ENCODE measurements around the gene HOXB7. TPM values are rescaled to one million over a fixed set of nuclear protein-coding genes. Genes with fewer than 3 reads are reported as not detected.
A peak's percentile ranks its signal among the peaks of the same experiment; 100 is the strongest.

HOXB7 gene
- total RNA-seq, 2 donors from 2014 or later, result 1.3 to 1.6 TPM

- H3K36me3 Mint-ChIP-seq (ENCODE audit: insufficient read depth in 2 of 2), result peaks cover 0 to 2% of the 10 kb centered on the region in 2 donors
- H3K9me3 Mint-ChIP-seq, result no peaks in the 10 kb centered on the region
- H3K4me1 Mint-ChIP-seq (ENCODE audit: low read depth), result peaks cover 30% of the 10 kb centered on the region
- ATAC-seq (replicated peaks in 1 of 2) (no peak), DNase-seq (no peak)
- H3K27me3 Mint-ChIP-seq (ENCODE audit: low read depth), result peaks cover 94% of the 10 kb centered on the region
- H3K4me3 Mint-ChIP-seq, result peak overlapping the region; percentile 7 to 54
- H3K27ac Mint-ChIP-seq, result no peak overlapping the region
Measured at GRCh38 chr17:48642059-48642842, 31.4 kb upstream of the HOXB7 start.

GRCh38 chr17:48641541-48642058 is 30.8 kb upstream of the HOXB7 start:
- H3K27ac Mint-ChIP-seq, result no peak overlapping the region
- H3K4me1 Mint-ChIP-seq (ENCODE audit: low read depth), result peaks cover 28% of the 10 kb centered on the region
- H3K27me3 Mint-ChIP-seq (ENCODE audit: low read depth), result peaks cover 95% of the 10 kb centered on the region
- H3K4me3 Mint-ChIP-seq, result peak overlapping the region; percentile 25 to 54
- DNase-seq, result no peak
- no peak for ATAC-seq (replicated peaks in 1 of 2)
- no peaks in the 10 kb centered on the region for H3K9me3 Mint-ChIP-seq
- no peaks in the 10 kb centered on the region for H3K36me3 Mint-ChIP-seq (ENCODE audit: insufficient read depth in 2 of 2)

- ATAC-seq (replicated peaks in 1 of 2), result no peak
- Mint-ChIP-seq H3K36me3 (ENCODE audit: insufficient read depth in 2 of 2) (no peaks in the 10 kb centered on the region), H3K9me3 (no peaks in the 10 kb centered on the region), H3K27ac (no peak overlapping the region), H3K27me3 (ENCODE audit: low read depth) (peaks cover 98% of the 10 kb centered on the region), H3K4me1 (ENCODE audit: low read depth) (peaks cover 30% of the 10 kb centered on the region), H3K4me3 (no peak overlapping the region)
- DNase-seq, result no peak
Measured at GRCh38 chr17:48640858-48641180, 30.0 kb upstream of the HOXB7 start.

- H3K4me3 Mint-ChIP-seq, result no peak overlapping the region
- no peak for ATAC-seq (replicated peaks in 1 of 2)
Measured at GRCh38 chr17:48639982-48640857, 29.4 kb upstream of the HOXB7 start.

GRCh38 chr17:48639136-48639535 is 28.3 kb upstream of the HOXB7 start:
- H3K36me3 Mint-ChIP-seq (ENCODE audit: insufficient read depth in 2 of 2), result no peaks in the 10 kb centered on the region
- H3K27ac Mint-ChIP-seq, result no peak overlapping the region
- no peak for ATAC-seq (replicated peaks in 1 of 2)
- peaks cover 98% of the 10 kb centered on the region for H3K27me3 Mint-ChIP-seq (ENCODE audit: low read depth)
- DNase-seq, result no peak
- H3K9me3 Mint-ChIP-seq, result no peaks in the 10 kb centered on the region
- H3K4me1 Mint-ChIP-seq (ENCODE audit: low read depth), result peaks cover 31% of the 10 kb centered on the region
- no peak overlapping the region for H3K4me3 Mint-ChIP-seq

More at GRCh38 chr17:48639982-48640857, 29.4 kb upstream of the HOXB7 start:
- no peak for DNase-seq
- Mint-ChIP-seq H3K4me1 (ENCODE audit: low read depth) (peaks cover 26% of the 10 kb centered on the region), H3K27me3 (ENCODE audit: low read depth) (peaks cover 98% of the 10 kb centered on the region), H3K27ac (no peak overlapping the region), H3K9me3 (no peaks in the 10 kb centered on the region), H3K36me3 (ENCODE audit: insufficient read depth in 2 of 2) (no peaks in the 10 kb centered on the region)

GRCh38 chr17:48637323-48638260 is 26.8 kb upstream of the HOXB7 start:
- H3K27ac Mint-ChIP-seq, result no peak overlapping the region
- no peak overlapping the region for H3K4me3 Mint-ChIP-seq
- DNase-seq (no peak), ATAC-seq (replicated peaks in 1 of 2) (no peak)
- peaks cover 34% of the 10 kb centered on the region for H3K4me1 Mint-ChIP-seq (ENCODE audit: low read depth)
- peaks cover 96% of the 10 kb centered on the region for H3K27me3 Mint-ChIP-seq (ENCODE audit: low read depth)
- no peaks in the 10 kb centered on the region for H3K36me3 Mint-ChIP-seq (ENCODE audit: insufficient read depth in 2 of 2)
- no peaks in the 10 kb centered on the region for H3K9me3 Mint-ChIP-seq

- H3K27ac Mint-ChIP-seq, result no peak overlapping the region
- H3K27me3 Mint-ChIP-seq (ENCODE audit: low read depth), result peaks cover 96% of the 10 kb centered on the region
- H3K9me3 Mint-ChIP-seq, result no peaks in the 10 kb centered on the region
- H3K4me1 Mint-ChIP-seq (ENCODE audit: low read depth), result peaks cover 27% of the 10 kb centered on the region
- H3K4me3 Mint-ChIP-seq, result peak overlapping the region in 1 of 2 donors; percentile 60
- DNase-seq (peak; percentile 81 to 84), ATAC-seq (replicated peaks in 1 of 2) (peak; percentile 85 to 87)
- no peaks in the 10 kb centered on the region for H3K36me3 Mint-ChIP-seq (ENCODE audit: insufficient read depth in 2 of 2)
Measured at GRCh38 chr17:48636177-48637018, 25.6 kb upstream of the HOXB7 start.

- ATAC-seq (replicated peaks in 1 of 2) (no peak), DNase-seq (no peak)
- Mint-ChIP-seq H3K27me3 (ENCODE audit: low read depth) (peaks cover 98% of the 10 kb centered on the region), H3K4me3 (peak overlapping the region; percentile 81 to 82), H3K27ac (no peak overlapping the region), H3K9me3 (no peaks in the 10 kb centered on the region), H3K4me1 (ENCODE audit: low read depth) (peaks cover 24% of the 10 kb centered on the region), H3K36me3 (ENCODE audit: insufficient read depth in 2 of 2) (no peaks in the 10 kb centered on the region)
Measured at GRCh38 chr17:48634493-48635208, 23.8 kb upstream of the HOXB7 start.

- DNase-seq (no peak), ATAC-seq (replicated peaks in 1 of 2) (no peak)
- peaks cover 24% of the 10 kb centered on the region for H3K4me1 Mint-ChIP-seq (ENCODE audit: low read depth)
- no peaks in the 10 kb centered on the region for H3K36me3 Mint-ChIP-seq (ENCODE audit: insufficient read depth in 2 of 2)
- no peak overlapping the region for H3K27ac Mint-ChIP-seq
- H3K27me3 Mint-ChIP-seq (ENCODE audit: low read depth), result peaks cover 98% of the 10 kb centered on the region
- H3K4me3 Mint-ChIP-seq, result peak overlapping the region; percentile 81 to 82
- H3K9me3 Mint-ChIP-seq, result no peaks in the 10 kb centered on the region
Measured at GRCh38 chr17:48633266-48633677, 22.5 kb upstream of the HOXB7 start.

GRCh38 chr17:48632579-48633265 is 21.9 kb upstream of the HOXB7 start:
- Mint-ChIP-seq H3K27ac (no peak overlapping the region), H3K9me3 (no peaks in the 10 kb centered on the region), H3K27me3 (ENCODE audit: low read depth) (peaks cover 98% of the 10 kb centered on the region), H3K4me3 (peak overlapping the region; percentile 29 to 46), H3K36me3 (ENCODE audit: insufficient read depth in 2 of 2) (no peaks in the 10 kb centered on the region), H3K4me1 (ENCODE audit: low read depth) (peaks cover 24% of the 10 kb centered on the region)
- ATAC-seq (replicated peaks in 1 of 2) (no peak), DNase-seq (no peak)
